ENCODE results near the gene KCTD14. TPM values are rescaled to one million over a fixed set of nuclear protein-coding genes. Genes with fewer than 3 reads are reported as not detected.

KCTD14 gene
- total and polyA plus RNA-seq, 2 of the 4 experiments (the other 2 are of a cell fraction): 0.90 to 0.97 TPM

GRCh38 chr11:78009062-78009461 lies 14.0 kb downstream of the KCTD14 start:
- H3K56ac ChIP-seq (ENCODE audit: extremely low read depth, insufficient read depth, low read length): no peak overlapping the region
- no TSS peak for BruUV-seq (replicated peaks)
- CTCF ChIA-PET: interaction anchor here (1.5 kb wide), 1 partner anchor 9 kb away, joined by 4 read pairs; no protein-coding TSS in a partner anchor
- dilution Hi-C loops (cut with HindIII; ENCODE audit: low sequenced_read_pairs, unreplicated experiment): no loop called here
- intact Hi-C loops (cut with micrococcal nuclease): loop anchor here (10.0 kb wide), 1 partner anchor 556 kb away; no protein-coding TSS in a partner anchor
- H3K9me3 ChIP-seq (ENCODE audit: control insufficient read depth, insufficient read depth, low read length): no peaks in the 10 kb centered on the region
- no peak for ATAC-seq (ENCODE audit: low read depth)
- POLR2A ChIA-PET (ENCODE audit: unreplicated experiment): interaction anchor here (1.1 kb wide), 1 partner anchor 14 kb away, joined by 6 read pairs; no protein-coding TSS in a partner anchor
- no peaks in the 10 kb centered on the region for H3K9me1 ChIP-seq (ENCODE audit: insufficient read depth, low read length)
- TF ChIP-seq, protein P1, sequence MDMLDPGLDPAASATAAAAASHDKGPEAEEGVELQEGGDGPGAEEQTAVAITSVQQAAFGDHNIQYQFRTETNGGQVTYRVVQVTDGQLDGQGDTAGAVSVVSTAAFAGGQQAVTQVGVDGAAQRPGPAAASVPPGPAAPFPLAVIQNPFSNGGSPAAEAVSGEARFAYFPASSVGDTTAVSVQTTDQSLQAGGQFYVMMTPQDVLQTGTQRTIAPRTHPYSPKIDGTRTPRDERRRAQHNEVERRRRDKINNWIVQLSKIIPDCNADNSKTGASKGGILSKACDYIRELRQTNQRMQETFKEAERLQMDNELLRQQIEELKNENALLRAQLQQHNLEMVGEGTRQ (IDR thresholded peaks at IDR 0.05; ENCODE audit: low read depth, low read length): no peak
- TF ChIP-seq BHLHE40 (IDR thresholded peaks at IDR 0.05; ENCODE audit: low read depth, low read length) (no peak), SMC3 (IDR thresholded peaks at IDR 0.05; ENCODE audit: low read depth, low read length) (no peak), MXI1 (IDR thresholded peaks at IDR 0.05; ENCODE audit: borderline replicate concordance, low read depth, low read length) (no peak), RCOR1 (IDR thresholded peaks at IDR 0.05; ENCODE audit: insufficient replicate concordance, low read length) (no peak), NFE2L2 (IDR thresholded peaks at IDR 0.05; ENCODE audit: low read depth, low read length) (no peak), MAFK (IDR thresholded peaks at IDR 0.05; ENCODE audit: low read depth, low read length) (no peak), CHD1 (IDR thresholded peaks at IDR 0.05; ENCODE audit: low read depth, low read length) (no peak), MAZ (IDR thresholded peaks at IDR 0.05; ENCODE audit: borderline replicate concordance, low read depth, low read length) (no peak), FOS (IDR thresholded peaks at IDR 0.05; ENCODE audit: low read depth, low read length) (no peak)
- TF ChIP-seq, protein P2, sequence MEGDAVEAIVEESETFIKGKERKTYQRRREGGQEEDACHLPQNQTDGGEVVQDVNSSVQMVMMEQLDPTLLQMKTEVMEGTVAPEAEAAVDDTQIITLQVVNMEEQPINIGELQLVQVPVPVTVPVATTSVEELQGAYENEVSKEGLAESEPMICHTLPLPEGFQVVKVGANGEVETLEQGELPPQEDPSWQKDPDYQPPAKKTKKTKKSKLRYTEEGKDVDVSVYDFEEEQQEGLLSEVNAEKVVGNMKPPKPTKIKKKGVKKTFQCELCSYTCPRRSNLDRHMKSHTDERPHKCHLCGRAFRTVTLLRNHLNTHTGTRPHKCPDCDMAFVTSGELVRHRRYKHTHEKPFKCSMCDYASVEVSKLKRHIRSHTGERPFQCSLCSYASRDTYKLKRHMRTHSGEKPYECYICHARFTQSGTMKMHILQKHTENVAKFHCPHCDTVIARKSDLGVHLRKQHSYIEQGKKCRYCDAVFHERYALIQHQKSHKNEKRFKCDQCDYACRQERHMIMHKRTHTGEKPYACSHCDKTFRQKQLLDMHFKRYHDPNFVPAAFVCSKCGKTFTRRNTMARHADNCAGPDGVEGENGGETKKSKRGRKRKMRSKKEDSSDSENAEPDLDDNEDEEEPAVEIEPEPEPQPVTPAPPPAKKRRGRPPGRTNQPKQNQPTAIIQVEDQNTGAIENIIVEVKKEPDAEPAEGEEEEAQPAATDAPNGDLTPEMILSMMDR (conservative IDR thresholded peaks at IDR 0.05; ENCODE audit: low read depth, low read length): no peak
- no peak overlapping the region for H2AK5ac ChIP-seq (ENCODE audit: low read depth, low read length)
- H2AFZ ChIP-seq (replicated peaks; ENCODE audit: low read length, poor library complexity): no peak overlapping the region
- H2BK5ac ChIP-seq (ENCODE audit: low read depth, low read length, poor library complexity, severe bottlenecking): no peak overlapping the region
- H4K91ac ChIP-seq (ENCODE audit: insufficient read depth, low read depth, low read length): no peak overlapping the region
- DNase-seq: no peak
- no peak overlapping the region for H4K8ac ChIP-seq (ENCODE audit: low read depth in 2 of 2, low read length in 2 of 2)
- H2BK120ac ChIP-seq (ENCODE audit: low read depth, low read length): no peak overlapping the region
- H2BK20ac ChIP-seq (ENCODE audit: low read depth, low read length): no peak overlapping the region
- H3K9ac ChIP-seq (ENCODE audit: low read depth, low read length): no peak overlapping the region
- 83% methylated on average over 2 of the region's 2 CpGs; no CpG with 5 or more reads in 1 of the 2 experiments for WGBS, 2 experiments (ENCODE audit: extremely low coverage in 2 of 2, insufficient read length in 1 of 2)
- in situ Hi-C loops (cut with MboI; ENCODE audit: low sequenced_read_pairs): no loop called here
- H3K4me3 ChIP-seq (ENCODE audit: insufficient read depth, low read depth, low read length): no peak overlapping the region
- H3K36me3 ChIP-seq (ENCODE audit: control insufficient read depth, insufficient read depth, low read length): no peaks in the 10 kb centered on the region
- H4K5ac ChIP-seq (ENCODE audit: low read depth, low read length): no peak overlapping the region
- H3K4me1 ChIP-seq (ENCODE audit: control insufficient read depth, insufficient read depth, low read length): no peaks in the 10 kb centered on the region
- no peak overlapping the region for H3K18ac ChIP-seq (ENCODE audit: low read depth, low read length)
- H3K27ac ChIP-seq (ENCODE audit: insufficient read depth, low read length): no peak overlapping the region
- no peak overlapping the region for H3K4ac ChIP-seq (ENCODE audit: low read depth, low read length)
- no peak overlapping the region for H3K4me2 ChIP-seq (ENCODE audit: low read depth, low read length)
- H2AK9ac ChIP-seq (replicated peaks; ENCODE audit: low read depth, low read length, poor library complexity): no peak overlapping the region
- no peak overlapping the region for H2BK15ac ChIP-seq (ENCODE audit: low read depth, low read length)
- H4K20me1 ChIP-seq (ENCODE audit: insufficient read depth, low read length): no peaks in the 10 kb centered on the region
- no peak overlapping the region for H3K14ac ChIP-seq (replicated peaks; ENCODE audit: low read depth, low read length)
- no peaks in the 10 kb centered on the region for H3K79me1 ChIP-seq (ENCODE audit: low read depth in 1 of 2, low read length in 2 of 2)
- peaks cover 1% of the 10 kb centered on the region; the same call in 1 of the 2 replicates for H3K27me3 ChIP-seq (ENCODE audit: control insufficient read depth, insufficient read depth, low read length)
- no peak overlapping the region for H3K23ac ChIP-seq (ENCODE audit: low read depth, low read length)
